CD1c-positive myeloid dendritic cell (primary cell): ENCODE data around the gene CYBC1.

Experiments
- DNase-seq: peaks from one replicate; pipeline ENCODE4 v3.0.0-alpha.2; 2016; ENCODE audit errors: extremely low spot score

The CYBC1 gene

DNA sequence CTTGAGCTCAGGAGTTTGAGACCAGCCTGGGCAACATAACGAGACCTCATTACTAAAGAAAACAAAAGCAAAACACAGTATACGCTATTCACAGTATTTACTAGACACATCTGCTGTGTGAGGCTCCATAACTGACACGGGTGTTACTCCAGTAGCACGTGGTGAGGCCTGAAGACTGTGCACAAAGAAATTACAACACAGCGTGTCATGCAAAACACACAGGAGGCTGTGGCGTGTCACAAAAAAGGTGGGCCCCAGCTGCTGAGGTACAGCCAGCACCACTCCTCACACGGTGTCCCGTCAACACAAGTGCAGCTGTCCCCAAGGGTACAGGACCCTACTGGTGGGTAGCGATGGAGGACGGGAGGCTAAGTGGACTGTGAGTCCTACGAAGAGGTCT lies 2.7 kb downstream of the CYBC1 start:
- DNase-seq, result no peak

- DNase-seq, result no peak
Measured at GRCh38 chr17:82446649-82447048, 3.9 kb downstream of the CYBC1 start.

DNA sequence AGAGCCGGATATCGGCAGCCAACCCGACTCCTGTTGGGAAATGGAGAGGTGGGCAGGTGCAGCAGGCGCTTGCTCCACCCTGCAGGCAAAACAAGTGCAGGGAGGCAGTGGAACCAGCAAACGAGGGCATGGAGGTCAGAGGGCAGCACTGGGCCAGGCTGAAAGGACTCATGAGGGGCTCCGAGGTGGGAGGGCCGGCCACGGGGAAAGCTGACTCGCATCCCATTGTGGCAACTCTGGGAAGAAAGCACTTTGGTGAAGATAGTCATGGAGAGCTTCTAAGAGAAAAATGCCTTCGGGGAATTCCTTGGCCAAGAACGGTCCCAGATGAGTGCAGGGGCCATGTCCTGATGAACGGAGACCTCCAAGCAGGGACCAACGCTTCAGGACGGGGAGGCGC lies 4.4 kb downstream of the CYBC1 start:
- no peak for DNase-seq

- no peak for DNase-seq
Measured at GRCh38 chr17:82445542-82445941, 5.0 kb downstream of the CYBC1 start.

- DNase-seq, result no peak
Measured at GRCh38 chr17:82444941-82445521, 5.5 kb downstream of the CYBC1 start.

DNA sequence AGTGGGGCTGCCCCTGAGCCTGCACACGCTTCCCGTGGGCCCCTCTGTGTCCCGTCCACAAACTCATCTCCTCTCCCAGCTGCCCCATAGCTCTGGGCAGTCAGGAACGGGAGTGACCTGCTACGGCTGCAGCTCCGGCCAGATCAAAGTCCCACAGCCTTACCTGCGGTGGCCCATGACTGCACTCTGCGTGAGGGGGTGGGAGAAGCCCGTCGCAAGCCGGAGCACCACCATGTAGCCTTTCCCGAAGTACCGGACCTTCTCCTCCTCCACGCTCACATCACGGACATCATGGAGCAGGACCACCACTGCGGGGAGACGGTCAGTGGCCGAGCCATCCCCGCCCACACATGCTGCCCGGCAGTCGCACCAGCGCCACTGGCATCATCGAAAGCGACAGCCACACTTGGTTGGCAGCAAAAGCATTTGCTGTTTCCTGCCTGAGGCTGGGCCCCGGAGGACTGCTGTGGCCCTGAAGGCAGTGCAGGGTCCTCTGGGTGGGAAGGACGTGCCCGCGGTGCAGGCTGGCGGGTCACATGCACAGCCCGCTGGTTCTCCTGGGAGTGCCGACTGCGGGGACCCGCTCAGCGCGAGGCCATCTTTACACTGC lies 6.2 kb downstream of the CYBC1 start:
- DNase-seq, result no peak

- DNase-seq, result no peak
Measured at GRCh38 chr17:82443465-82444283, 6.9 kb downstream of the CYBC1 start.

DNA sequence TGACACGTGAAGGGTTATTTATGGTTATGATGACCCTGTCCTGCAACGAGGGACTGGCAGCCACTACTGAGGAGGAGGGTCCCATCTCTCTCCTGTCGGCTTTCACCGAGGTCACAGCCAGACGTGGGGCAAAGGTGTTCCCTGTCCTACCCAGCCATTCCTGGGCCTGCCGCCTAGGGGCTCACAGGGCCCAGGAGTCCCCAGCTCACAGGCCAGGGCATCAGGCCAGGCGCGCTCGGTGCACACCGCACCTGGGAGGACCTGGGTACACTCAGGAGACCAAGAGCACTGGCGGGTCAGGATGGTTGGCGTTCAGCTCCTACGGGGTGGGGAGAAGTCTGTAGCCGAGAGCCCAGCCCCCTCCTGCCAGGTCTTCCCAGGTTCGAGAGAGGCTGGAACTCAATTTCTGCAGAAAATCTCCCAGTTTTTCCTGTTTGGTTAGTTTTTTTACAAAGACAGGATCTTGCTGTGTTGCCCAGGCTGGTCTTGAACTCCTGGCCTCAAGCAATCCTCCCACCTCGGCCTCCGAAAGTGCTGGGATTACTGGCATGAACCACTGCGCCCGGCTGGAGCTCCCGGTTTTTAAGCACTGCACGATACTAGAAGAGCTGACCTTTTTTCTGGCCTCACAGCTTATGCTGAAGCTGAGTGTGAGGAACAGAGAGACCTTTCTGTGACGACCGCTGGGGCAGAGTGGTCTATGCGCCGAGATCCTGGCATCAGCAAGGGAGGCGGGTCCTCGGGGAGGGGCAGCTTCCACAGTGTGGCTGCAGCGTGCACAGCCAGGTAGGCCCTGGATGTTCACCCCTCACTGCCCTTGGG lies 7.7 kb downstream of the CYBC1 start:
- no peak for DNase-seq

DNA sequence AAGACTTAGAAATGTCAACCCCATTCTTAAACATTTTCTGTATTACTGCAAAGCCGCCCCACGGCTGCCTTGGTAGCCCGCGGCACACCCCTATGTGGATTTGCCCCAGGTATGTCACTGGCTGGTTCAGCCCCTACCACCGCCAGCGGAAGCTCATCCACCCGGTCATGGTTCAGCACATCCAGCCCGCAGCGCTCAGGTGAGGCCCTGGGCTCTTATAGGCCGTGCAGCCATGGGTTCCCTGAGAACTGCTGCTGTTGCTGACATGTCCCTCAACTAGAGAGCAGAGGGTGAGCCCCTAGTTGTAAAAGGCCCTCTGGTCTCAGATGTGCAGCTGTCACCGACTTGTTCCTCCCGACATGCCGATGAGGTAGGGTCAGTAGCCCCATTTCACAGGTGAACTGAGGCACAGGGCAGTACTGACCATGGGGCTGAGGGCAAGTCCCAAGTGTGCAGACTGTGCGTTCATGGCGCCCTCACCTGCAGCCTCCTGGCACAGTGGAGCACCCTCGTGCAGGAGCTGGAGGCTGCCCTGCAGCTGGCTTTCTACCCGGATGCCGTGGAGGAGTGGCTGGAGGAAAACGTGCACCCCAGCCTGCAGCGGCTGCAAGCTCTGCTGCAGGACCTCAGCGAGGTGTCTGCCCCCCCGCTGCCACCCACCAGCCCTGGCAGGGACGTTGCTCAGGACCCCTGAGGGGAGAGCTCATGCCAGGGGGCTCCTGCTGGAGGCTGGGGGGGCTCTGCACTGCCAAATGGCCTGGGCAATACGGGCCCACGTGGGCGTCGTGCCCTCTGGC lies 8.7 kb downstream of the CYBC1 start:
- no peak for DNase-seq

DNA sequence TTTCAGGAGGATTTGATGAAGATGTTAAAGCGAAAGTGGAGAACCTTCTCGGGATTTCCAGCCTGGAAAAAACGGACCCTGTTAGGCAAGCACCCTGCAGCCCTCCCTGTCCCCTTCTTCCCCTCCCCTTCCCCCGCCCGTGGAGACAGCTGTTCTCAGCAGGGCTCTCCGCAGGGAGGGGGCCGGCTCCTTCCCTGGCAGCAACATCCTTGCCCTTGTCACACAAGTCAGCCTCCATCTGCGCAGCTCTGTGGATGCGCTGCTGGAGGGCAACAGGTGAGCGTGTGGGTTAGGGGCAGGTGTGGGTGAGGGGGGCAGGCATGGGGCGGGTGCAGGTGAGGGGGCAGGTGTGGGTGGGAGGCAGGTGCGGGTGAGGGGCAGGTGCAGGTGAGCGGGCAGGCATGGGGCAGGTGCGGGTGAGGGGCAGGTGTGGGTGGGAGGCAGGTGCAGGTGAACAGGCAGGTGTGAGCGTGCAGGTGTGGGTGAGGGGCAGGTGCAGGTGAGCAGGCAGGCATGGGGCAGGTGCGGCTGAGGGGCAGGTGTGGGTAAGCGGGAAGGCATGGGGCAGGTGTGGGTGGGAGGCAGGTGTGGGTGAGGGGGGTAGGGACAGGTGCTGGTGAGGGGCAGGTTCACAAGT lies 9.4 kb downstream of the CYBC1 start:
- DNase-seq, result no peak

GRCh38 chr17:82440469-82440981 lies 10.0 kb downstream of the CYBC1 start:
- DNase-seq, result peak; percentile 85

GRCh38 chr17:82439829-82440365 lies 10.7 kb downstream of the CYBC1 start:
- DNase-seq, result no peak

DNA sequence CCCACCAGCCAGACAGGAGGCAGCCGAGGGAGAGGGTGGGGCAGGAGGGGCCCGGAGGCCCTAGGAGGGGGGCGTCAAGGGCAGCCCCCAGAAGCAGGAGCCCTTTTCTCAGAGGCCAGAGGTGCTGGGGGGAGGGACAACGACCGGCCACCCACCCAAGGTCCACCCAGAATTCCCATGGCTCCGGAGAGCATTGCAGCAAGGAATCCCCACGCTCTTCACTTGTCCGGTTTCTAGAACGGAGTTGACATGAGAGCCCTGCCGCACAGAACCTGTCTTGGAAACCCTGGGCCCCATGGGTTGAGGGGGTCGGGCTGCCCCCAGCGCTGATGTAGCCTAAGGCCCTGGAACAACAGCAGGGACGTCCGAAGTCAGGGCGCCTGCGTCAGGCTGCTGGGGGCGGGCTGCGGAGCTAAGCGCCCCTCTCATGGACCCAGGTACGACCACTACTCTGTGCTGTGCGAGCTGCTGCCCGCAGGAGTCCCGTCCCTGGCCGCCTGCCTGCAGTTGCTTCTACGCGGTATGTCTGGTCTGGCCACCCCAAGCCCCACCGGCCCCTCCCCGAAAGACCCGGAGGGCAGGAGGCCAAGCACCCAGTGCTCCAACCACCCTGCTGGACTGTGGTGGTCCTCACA lies 11.2 kb downstream of the CYBC1 start:
- no peak for DNase-seq

GRCh38 chr17:82438401-82439193 lies 12.0 kb downstream of the CYBC1 start:
- no peak for DNase-seq

- no peak for DNase-seq
Measured at GRCh38 chr17:82437325-82437668, 13.3 kb downstream of the CYBC1 start.

GRCh38 chr17:82436601-82437324 lies 13.8 kb downstream of the CYBC1 start:
- no peak for DNase-seq

- DNase-seq, result no peak
Measured at GRCh38 chr17:82435601-82436583, 14.7 kb downstream of the CYBC1 start.
